ENCODE measurements around the gene UNC119.

The UNC119 gene

DNA sequence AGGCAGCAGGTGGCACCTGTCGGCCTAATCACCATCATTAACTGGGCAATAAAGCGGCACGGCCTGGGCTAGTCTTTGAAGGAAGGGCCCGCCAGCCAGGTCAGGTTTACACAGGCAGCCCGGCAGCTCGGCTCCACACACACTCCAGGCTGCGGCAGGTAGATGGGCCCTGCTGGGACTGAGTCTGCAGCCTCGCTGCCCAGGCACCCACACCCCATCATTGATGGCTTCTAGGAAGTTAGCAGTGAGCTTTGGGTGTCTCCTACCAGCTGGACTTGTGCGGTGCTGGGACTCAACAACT, 53.1 kb downstream of the UNC119 start:
- TF ChIP-seq, protein P1, sequence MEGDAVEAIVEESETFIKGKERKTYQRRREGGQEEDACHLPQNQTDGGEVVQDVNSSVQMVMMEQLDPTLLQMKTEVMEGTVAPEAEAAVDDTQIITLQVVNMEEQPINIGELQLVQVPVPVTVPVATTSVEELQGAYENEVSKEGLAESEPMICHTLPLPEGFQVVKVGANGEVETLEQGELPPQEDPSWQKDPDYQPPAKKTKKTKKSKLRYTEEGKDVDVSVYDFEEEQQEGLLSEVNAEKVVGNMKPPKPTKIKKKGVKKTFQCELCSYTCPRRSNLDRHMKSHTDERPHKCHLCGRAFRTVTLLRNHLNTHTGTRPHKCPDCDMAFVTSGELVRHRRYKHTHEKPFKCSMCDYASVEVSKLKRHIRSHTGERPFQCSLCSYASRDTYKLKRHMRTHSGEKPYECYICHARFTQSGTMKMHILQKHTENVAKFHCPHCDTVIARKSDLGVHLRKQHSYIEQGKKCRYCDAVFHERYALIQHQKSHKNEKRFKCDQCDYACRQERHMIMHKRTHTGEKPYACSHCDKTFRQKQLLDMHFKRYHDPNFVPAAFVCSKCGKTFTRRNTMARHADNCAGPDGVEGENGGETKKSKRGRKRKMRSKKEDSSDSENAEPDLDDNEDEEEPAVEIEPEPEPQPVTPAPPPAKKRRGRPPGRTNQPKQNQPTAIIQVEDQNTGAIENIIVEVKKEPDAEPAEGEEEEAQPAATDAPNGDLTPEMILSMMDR (IDR thresholded peaks at IDR 0.05; ENCODE audit: low read depth, low read length, poor library complexity, severe bottlenecking): no peak
- no peak for TF ChIP-seq EZH2phosphoT487 (IDR thresholded peaks at IDR 0.05; ENCODE audit: borderline replicate concordance, low read length)
- Histone ChIP-seq H3K79me2 (ENCODE audit: control insufficient read depth, low read length) (no peaks in the 10 kb centered on the region), H3K36me3 (ENCODE audit: control insufficient read depth, low read length) (no peaks in the 10 kb centered on the region), H3K27me3 (ENCODE audit: control insufficient read depth, low read length) (peaks cover 3% of the 10 kb centered on the region; the same call in 1 of the 2 replicates), H3K9me3 (ENCODE audit: control insufficient read depth, insufficient read depth, low read length) (no peaks in the 10 kb centered on the region), H3K27ac (ENCODE audit: low read depth, low read length) (no peak overlapping the region), H3F3A (ENCODE audit: control insufficient read depth, insufficient read depth) (no peaks in the 10 kb centered on the region), H4K20me1 (ENCODE audit: control insufficient read depth, insufficient read depth, low read depth, low read length) (no peaks in the 10 kb centered on the region), H3K4me1 (ENCODE audit: control insufficient read depth, low read length) (peaks cover 13% of the 10 kb centered on the region), H3K9me2 (replicated peaks; ENCODE audit: control insufficient read depth, low read length) (no peaks in the 10 kb centered on the region), H3K4me2 (ENCODE audit: low read length) (no peak overlapping the region), H3K4me3 (ENCODE audit: low read length) (no peak overlapping the region)

DNA sequence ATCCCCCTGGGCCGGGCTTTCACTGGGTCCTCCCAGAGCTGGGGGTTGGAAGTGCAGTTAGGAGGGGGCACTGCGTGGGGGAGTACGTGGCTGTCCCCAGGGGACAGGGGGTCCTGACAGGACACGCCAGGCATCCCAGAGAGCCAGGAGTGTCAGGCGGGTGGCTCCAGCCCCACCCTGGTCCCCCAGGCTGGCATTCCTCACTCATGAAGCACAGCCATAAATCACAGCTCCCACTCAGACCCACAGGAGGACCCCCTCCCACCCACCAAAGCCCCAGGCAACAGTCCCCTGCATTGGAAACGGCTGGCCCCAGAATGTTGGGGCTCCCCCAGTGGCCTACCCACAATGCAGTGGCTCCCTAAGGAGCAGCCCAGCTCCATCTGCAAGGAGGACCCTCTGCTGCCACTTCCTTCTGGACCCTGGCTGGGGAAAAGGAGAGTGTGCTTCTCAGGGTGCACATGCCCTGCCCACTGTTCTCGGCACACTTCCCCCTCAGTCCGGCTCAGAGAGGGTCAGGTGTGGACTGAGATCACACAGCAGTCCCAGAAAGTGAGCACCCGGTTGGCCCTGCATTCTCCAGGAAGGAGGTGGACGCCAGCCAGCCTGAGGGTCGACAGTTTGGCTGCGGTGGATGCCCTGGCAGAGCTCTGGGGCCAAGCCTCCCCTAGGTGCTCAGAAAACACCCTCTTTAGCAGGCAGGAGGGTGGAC, 53.6 kb downstream of the UNC119 start:
- Histone ChIP-seq H3K4me1 (ENCODE audit: control insufficient read depth, low read length) (peaks cover 13% of the 10 kb centered on the region), H3K27me3 (ENCODE audit: control insufficient read depth, low read length) (no peaks in the 10 kb centered on the region), H3K27ac (ENCODE audit: low read depth, low read length) (no peak overlapping the region), H4K20me1 (ENCODE audit: control insufficient read depth, insufficient read depth, low read depth, low read length) (no peaks in the 10 kb centered on the region), H3K79me2 (ENCODE audit: control insufficient read depth, low read length) (no peaks in the 10 kb centered on the region), H3F3A (ENCODE audit: control insufficient read depth, insufficient read depth) (no peaks in the 10 kb centered on the region), H3K4me2 (ENCODE audit: low read length) (no peak overlapping the region), H3K4me3 (ENCODE audit: low read length) (no peak overlapping the region), H3K9me3 (ENCODE audit: control insufficient read depth, insufficient read depth, low read length) (no peaks in the 10 kb centered on the region), H3K9me2 (replicated peaks; ENCODE audit: control insufficient read depth, low read length) (no peaks in the 10 kb centered on the region), H3K36me3 (ENCODE audit: control insufficient read depth, low read length) (no peaks in the 10 kb centered on the region)
- no peak for TF ChIP-seq EZH2phosphoT487 (IDR thresholded peaks at IDR 0.05; ENCODE audit: borderline replicate concordance, low read length)
- TF ChIP-seq, protein P1 (IDR thresholded peaks at IDR 0.05; ENCODE audit: low read depth, low read length, poor library complexity, severe bottlenecking): no peak

DNA sequence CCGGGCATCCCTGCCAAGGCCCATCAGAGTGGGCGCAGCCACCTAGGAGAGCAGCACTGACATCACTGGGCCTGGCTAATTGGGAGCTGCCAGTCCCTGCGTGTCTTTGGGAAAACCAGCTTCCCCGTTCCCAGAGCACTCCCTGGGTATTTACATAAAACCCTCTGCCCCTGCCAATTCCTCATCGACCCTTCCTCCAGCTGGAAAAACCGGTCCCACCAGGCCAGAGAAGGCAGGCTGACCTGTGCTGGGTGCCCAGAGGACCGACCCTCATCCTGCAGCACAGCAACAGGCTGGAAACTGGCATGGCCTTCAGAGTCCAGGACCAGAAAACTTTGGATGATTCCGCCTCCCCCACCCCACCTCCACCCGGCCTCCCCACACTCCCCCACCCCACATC, 54.5 kb downstream of the UNC119 start:
- no peaks in the 10 kb centered on the region for H4K20me1 ChIP-seq (ENCODE audit: control insufficient read depth, insufficient read depth, low read depth, low read length)
- peaks cover 13% of the 10 kb centered on the region for H3K4me1 ChIP-seq (ENCODE audit: control insufficient read depth, low read length)
- no peak overlapping the region for H3K27ac ChIP-seq (ENCODE audit: low read depth, low read length)
- H3K79me2 ChIP-seq (ENCODE audit: control insufficient read depth, low read length): no peaks in the 10 kb centered on the region
- no peaks in the 10 kb centered on the region for H3F3A ChIP-seq (ENCODE audit: control insufficient read depth, insufficient read depth)
- no peaks in the 10 kb centered on the region for H3K9me3 ChIP-seq (ENCODE audit: control insufficient read depth, insufficient read depth, low read length)
- no peaks in the 10 kb centered on the region for H3K27me3 ChIP-seq (ENCODE audit: control insufficient read depth, low read length)
- no peak overlapping the region for H3K4me3 ChIP-seq (ENCODE audit: low read length)
- TF ChIP-seq EZH2phosphoT487 (IDR thresholded peaks at IDR 0.05; ENCODE audit: borderline replicate concordance, low read length): no peak
- TF ChIP-seq, protein P1 (IDR thresholded peaks at IDR 0.05; ENCODE audit: low read depth, low read length, poor library complexity, severe bottlenecking): no peak
- H3K4me2 ChIP-seq (ENCODE audit: low read length): no peak overlapping the region
- H3K9me2 ChIP-seq (replicated peaks; ENCODE audit: control insufficient read depth, low read length): no peaks in the 10 kb centered on the region
- no peaks in the 10 kb centered on the region for H3K36me3 ChIP-seq (ENCODE audit: control insufficient read depth, low read length)
